ENCODE measurements around the gene RPL41.

DNA sequence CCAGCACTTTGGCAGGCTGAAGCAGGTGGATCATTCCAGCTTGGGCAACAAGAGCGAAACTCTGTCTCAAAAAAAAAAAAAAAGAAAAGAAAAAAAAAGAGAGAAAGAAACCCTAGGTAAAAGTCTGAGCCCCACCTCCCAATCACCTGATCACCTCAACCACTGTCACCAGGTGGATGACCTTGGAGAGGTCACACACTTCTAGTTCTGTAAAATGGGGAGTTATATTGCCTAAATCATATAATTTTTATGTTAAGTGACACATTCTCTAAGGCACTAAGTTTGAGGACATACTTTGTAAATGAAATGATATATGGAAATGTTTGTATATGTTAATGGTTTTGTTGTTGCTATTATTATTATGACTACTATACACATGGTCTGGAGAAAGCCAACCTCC lies 38.0 kb upstream of the RPL41 start:
- no peak for TF ChIP-seq POLR2A (IDR thresholded peaks at IDR 0.05)
- TF ChIP-seq, protein P1, sequence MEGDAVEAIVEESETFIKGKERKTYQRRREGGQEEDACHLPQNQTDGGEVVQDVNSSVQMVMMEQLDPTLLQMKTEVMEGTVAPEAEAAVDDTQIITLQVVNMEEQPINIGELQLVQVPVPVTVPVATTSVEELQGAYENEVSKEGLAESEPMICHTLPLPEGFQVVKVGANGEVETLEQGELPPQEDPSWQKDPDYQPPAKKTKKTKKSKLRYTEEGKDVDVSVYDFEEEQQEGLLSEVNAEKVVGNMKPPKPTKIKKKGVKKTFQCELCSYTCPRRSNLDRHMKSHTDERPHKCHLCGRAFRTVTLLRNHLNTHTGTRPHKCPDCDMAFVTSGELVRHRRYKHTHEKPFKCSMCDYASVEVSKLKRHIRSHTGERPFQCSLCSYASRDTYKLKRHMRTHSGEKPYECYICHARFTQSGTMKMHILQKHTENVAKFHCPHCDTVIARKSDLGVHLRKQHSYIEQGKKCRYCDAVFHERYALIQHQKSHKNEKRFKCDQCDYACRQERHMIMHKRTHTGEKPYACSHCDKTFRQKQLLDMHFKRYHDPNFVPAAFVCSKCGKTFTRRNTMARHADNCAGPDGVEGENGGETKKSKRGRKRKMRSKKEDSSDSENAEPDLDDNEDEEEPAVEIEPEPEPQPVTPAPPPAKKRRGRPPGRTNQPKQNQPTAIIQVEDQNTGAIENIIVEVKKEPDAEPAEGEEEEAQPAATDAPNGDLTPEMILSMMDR (IDR thresholded peaks at IDR 0.05 in 4 of 5, conservative IDR thresholded peaks at IDR 0.05 in 1 of 5) = no peak

Data from gastrocnemius medialis (tissue), 4 donors.